Activated T-cell treated with anti-CD3 and anti-CD28 coated beads, Interleukin-2, amount 50 U/mL, for 24 hours (primary cell): ENCODE data around the gene RPS27A.
A peak's percentile ranks its signal among the peaks of the same experiment; 100 is the strongest.
"Not testable (repeated sequence)": the region's sequence is repeated elsewhere in the genome, so short reads cannot be mapped to it uniquely, and the experiment has no call there.

ENCODE experiments used
- DNase-seq: peaks from one replicate; pipeline ENCODE4 v3.0.0-alpha.2; 2020
- H3K27ac Mint-ChIP-seq: 2 replicates; pipeline ENCODE4 v1.8.0; 2020; ENCODE audit warnings: mild to moderate bottlenecking, mixed read lengths
- H3K27me3 Mint-ChIP-seq: 2 replicates; pipeline ENCODE4 v1.8.0; 2020; ENCODE audit warnings: mixed read lengths
- H3K36me3 Mint-ChIP-seq: 2 replicates; pipeline ENCODE4 v1.8.0; 2020; ENCODE audit warnings: low read depth, mixed read lengths
- H3K4me1 Mint-ChIP-seq: 2 replicates; pipeline ENCODE4 v1.8.0; 2020; ENCODE audit warnings: low read depth, mixed read lengths
- H3K4me3 Mint-ChIP-seq: 2 replicates; pipeline ENCODE4 v1.8.0; 2020; ENCODE audit warnings: mild to moderate bottlenecking, moderate library complexity, mixed read lengths
- H3K9me3 Mint-ChIP-seq: 2 replicates; pipeline ENCODE4 v1.8.0; 2020; ENCODE audit warnings: mixed read lengths

The RPS27A gene

GRCh38 chr2:55230551-55230950, 1.9 kb upstream of the RPS27A start:
- Mint-ChIP-seq H3K27ac (no peak overlapping the region), H3K4me3 (peak overlapping the region; percentile 97), H3K36me3 (peaks cover 69% of the 10 kb centered on the region), H3K27me3 (no peaks in the 10 kb centered on the region), H3K9me3 (no peaks in the 10 kb centered on the region), H3K4me1 (peaks cover 47% of the 10 kb centered on the region)
- DNase-seq: no peak

- H3K4me1 Mint-ChIP-seq: peaks cover 53% of the 10 kb centered on the region
- peak overlapping the region; percentile 97 for H3K4me3 Mint-ChIP-seq
- no peak for DNase-seq
- peaks cover 77% of the 10 kb centered on the region for H3K36me3 Mint-ChIP-seq
- H3K9me3 Mint-ChIP-seq: no peaks in the 10 kb centered on the region
- no peaks in the 10 kb centered on the region for H3K27me3 Mint-ChIP-seq
- H3K27ac Mint-ChIP-seq: peak overlapping the region; percentile 99
These were observed 873 bp upstream of the RPS27A start for GRCh38 chr2:55231546-55232083.

- peaks cover 48% of the 10 kb centered on the region for H3K4me1 Mint-ChIP-seq
- DNase-seq: peak; percentile 70
- peaks cover 83% of the 10 kb centered on the region for H3K36me3 Mint-ChIP-seq
- H3K27me3 Mint-ChIP-seq: no peaks in the 10 kb centered on the region
- no peaks in the 10 kb centered on the region for H3K9me3 Mint-ChIP-seq
- peak overlapping the region; percentile 99 for H3K27ac Mint-ChIP-seq
- peak overlapping the region; percentile 97 for H3K4me3 Mint-ChIP-seq
These were observed 572 bp downstream of the RPS27A start for GRCh38 chr2:55232863-55233657.

GRCh38 chr2:55233658-55233940, 1.1 kb downstream of the RPS27A start:
- peak overlapping the region; percentile 97 for H3K4me3 Mint-ChIP-seq
- no peaks in the 10 kb centered on the region for H3K27me3 Mint-ChIP-seq
- DNase-seq: no peak
- peaks cover 43% of the 10 kb centered on the region for H3K4me1 Mint-ChIP-seq
- peak overlapping the region; percentile 99 for H3K27ac Mint-ChIP-seq
- peaks cover 83% of the 10 kb centered on the region for H3K36me3 Mint-ChIP-seq
- H3K9me3 Mint-ChIP-seq: no peaks in the 10 kb centered on the region

GRCh38 chr2:55235724-55236538, 3.4 kb downstream of the RPS27A start:
- Mint-ChIP-seq H3K27ac (peak overlapping the region; percentile 87), H3K4me1 (peaks cover 32% of the 10 kb centered on the region), H3K4me3 (peak overlapping the region; percentile 97), H3K9me3 (no peaks in the 10 kb centered on the region), H3K27me3 (no peaks in the 10 kb centered on the region), H3K36me3 (peaks cover 92% of the 10 kb centered on the region)
- DNase-seq: no peak

- peak overlapping the region; percentile 26 for H3K27ac Mint-ChIP-seq
- H3K4me3 Mint-ChIP-seq: no peak overlapping the region
- peaks cover 95% of the 10 kb centered on the region for H3K36me3 Mint-ChIP-seq
- no peak for DNase-seq
- peaks cover 28% of the 10 kb centered on the region for H3K4me1 Mint-ChIP-seq
- H3K27me3 Mint-ChIP-seq: no peaks in the 10 kb centered on the region
- H3K9me3 Mint-ChIP-seq: no peaks in the 10 kb centered on the region
These were observed 4.6 kb downstream of the RPS27A start for GRCh38 chr2:55236992-55237543.

GRCh38 chr2:55239656-55240222, 7.3 kb downstream of the RPS27A start:
- Mint-ChIP-seq H3K4me1 (peaks cover 17% of the 10 kb centered on the region), H3K4me3 (no peak overlapping the region), H3K9me3 (no peaks in the 10 kb centered on the region), H3K27ac (no peak overlapping the region), H3K27me3 (no peaks in the 10 kb centered on the region), H3K36me3 (peaks cover 91% of the 10 kb centered on the region)
- DNase-seq: no peak

GRCh38 chr2:55241582-55241981, 9.1 kb downstream of the RPS27A start:
- DNase-seq, H3K4me3 Mint-ChIP-seq, H3K9me3 Mint-ChIP-seq, H3K27me3 Mint-ChIP-seq, H3K27ac Mint-ChIP-seq, H3K4me1 Mint-ChIP-seq: not testable (repeated sequence)
- H3K36me3 Mint-ChIP-seq: peaks cover 87% of the 10 kb centered on the region

GRCh38 chr2:55242617-55243016, 10.1 kb downstream of the RPS27A start:
- H3K27me3 Mint-ChIP-seq: no peaks in the 10 kb centered on the region
- no peaks in the 10 kb centered on the region for H3K9me3 Mint-ChIP-seq
- peaks cover 4% of the 10 kb centered on the region for H3K4me1 Mint-ChIP-seq
- peaks cover 87% of the 10 kb centered on the region for H3K36me3 Mint-ChIP-seq
- H3K4me3 Mint-ChIP-seq: no peak overlapping the region
- H3K27ac Mint-ChIP-seq: peak overlapping the region; percentile 7
- no peak for DNase-seq

GRCh38 chr2:55245411-55245810, 12.9 kb downstream of the RPS27A start:
- Mint-ChIP-seq H3K36me3 (peaks cover 88% of the 10 kb centered on the region), H3K27ac (peak overlapping the region; percentile 52), H3K4me1 (no peaks in the 10 kb centered on the region), H3K9me3 (no peaks in the 10 kb centered on the region), H3K4me3 (no peak overlapping the region), H3K27me3 (no peaks in the 10 kb centered on the region)
- DNase-seq: no peak

- no peak overlapping the region for H3K4me3 Mint-ChIP-seq
- H3K9me3 Mint-ChIP-seq: no peaks in the 10 kb centered on the region
- H3K27me3 Mint-ChIP-seq: no peaks in the 10 kb centered on the region
- peaks cover 1% of the 10 kb centered on the region for H3K4me1 Mint-ChIP-seq
- peaks cover 89% of the 10 kb centered on the region for H3K36me3 Mint-ChIP-seq
- peak overlapping the region; percentile 15 for H3K27ac Mint-ChIP-seq
- DNase-seq: no peak
These were observed 14.5 kb downstream of the RPS27A start for GRCh38 chr2:55247025-55247424.

GRCh38 chr2:55252832-55253231, 20.3 kb downstream of the RPS27A start:
- Mint-ChIP-seq H3K4me3 (no peak overlapping the region), H3K36me3 (peaks cover 85% of the 10 kb centered on the region), H3K4me1 (peaks cover 1% of the 10 kb centered on the region), H3K27ac (no peak overlapping the region), H3K27me3 (no peaks in the 10 kb centered on the region), H3K9me3 (no peaks in the 10 kb centered on the region)
- no peak for DNase-seq

GRCh38 chr2:55259586-55259985, 27.1 kb downstream of the RPS27A start:
- H3K36me3 Mint-ChIP-seq: peaks cover 83% of the 10 kb centered on the region
- DNase-seq, H3K27me3 Mint-ChIP-seq, H3K4me1 Mint-ChIP-seq, H3K9me3 Mint-ChIP-seq, H3K4me3 Mint-ChIP-seq, H3K27ac Mint-ChIP-seq: not testable (repeated sequence)

- no peak for DNase-seq
- H3K9me3 Mint-ChIP-seq: no peaks in the 10 kb centered on the region
- peak overlapping the region; percentile 97 for H3K4me3 Mint-ChIP-seq
These were observed 35.9 kb downstream of the RPS27A start for GRCh38 chr2:55268288-55268906.

More at GRCh38 chr2:55268288-55268906, 35.9 kb downstream of the RPS27A start:
- Mint-ChIP-seq H3K4me1 (peaks cover 19% of the 10 kb centered on the region), H3K27ac (peak overlapping the region; percentile 97), H3K27me3 (no peaks in the 10 kb centered on the region), H3K36me3 (peaks cover 53% of the 10 kb centered on the region)
